Measurements from ENCODE around the gene PRKN.

DNA sequence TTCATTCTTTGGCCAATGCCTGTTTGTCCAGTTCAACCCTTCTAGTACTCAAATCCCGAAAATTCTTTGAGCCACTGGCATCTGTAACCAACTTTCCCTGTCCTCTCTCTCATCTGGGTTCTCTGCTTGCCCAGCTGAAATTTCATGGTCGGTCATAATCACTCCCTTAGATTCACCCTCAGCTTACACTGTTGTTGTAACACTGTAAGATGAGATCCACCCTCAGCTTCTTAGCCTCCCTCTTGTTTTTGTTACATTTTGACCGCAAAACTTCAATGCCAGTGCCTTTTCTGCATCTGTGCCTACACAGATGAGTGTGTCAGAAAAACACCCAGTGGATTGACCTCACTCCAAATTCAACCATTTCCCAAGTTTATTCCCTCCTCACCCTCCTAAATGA lies 1162.6 kb downstream of the PRKN start:
- TF ChIP-seq, protein P1, sequence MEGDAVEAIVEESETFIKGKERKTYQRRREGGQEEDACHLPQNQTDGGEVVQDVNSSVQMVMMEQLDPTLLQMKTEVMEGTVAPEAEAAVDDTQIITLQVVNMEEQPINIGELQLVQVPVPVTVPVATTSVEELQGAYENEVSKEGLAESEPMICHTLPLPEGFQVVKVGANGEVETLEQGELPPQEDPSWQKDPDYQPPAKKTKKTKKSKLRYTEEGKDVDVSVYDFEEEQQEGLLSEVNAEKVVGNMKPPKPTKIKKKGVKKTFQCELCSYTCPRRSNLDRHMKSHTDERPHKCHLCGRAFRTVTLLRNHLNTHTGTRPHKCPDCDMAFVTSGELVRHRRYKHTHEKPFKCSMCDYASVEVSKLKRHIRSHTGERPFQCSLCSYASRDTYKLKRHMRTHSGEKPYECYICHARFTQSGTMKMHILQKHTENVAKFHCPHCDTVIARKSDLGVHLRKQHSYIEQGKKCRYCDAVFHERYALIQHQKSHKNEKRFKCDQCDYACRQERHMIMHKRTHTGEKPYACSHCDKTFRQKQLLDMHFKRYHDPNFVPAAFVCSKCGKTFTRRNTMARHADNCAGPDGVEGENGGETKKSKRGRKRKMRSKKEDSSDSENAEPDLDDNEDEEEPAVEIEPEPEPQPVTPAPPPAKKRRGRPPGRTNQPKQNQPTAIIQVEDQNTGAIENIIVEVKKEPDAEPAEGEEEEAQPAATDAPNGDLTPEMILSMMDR (IDR thresholded peaks at IDR 0.05; ENCODE audit: poor library complexity), result no peak
- no peak for TF ChIP-seq EZH2phosphoT487 (IDR thresholded peaks at IDR 0.05; ENCODE audit: low read depth, severe bottlenecking, unreplicated experiment)
- TF ChIP-seq EZH2 (IDR thresholded peaks at IDR 0.05; ENCODE audit: borderline replicate concordance), result no peak
